ENCODE results near the gene KCNJ4. TPM values are rescaled to one million over a fixed set of nuclear protein-coding genes. Genes with fewer than 3 reads are reported as not detected.

KCNJ4 gene
- polyA plus RNA-seq, 2 donors: not detected

DNA sequence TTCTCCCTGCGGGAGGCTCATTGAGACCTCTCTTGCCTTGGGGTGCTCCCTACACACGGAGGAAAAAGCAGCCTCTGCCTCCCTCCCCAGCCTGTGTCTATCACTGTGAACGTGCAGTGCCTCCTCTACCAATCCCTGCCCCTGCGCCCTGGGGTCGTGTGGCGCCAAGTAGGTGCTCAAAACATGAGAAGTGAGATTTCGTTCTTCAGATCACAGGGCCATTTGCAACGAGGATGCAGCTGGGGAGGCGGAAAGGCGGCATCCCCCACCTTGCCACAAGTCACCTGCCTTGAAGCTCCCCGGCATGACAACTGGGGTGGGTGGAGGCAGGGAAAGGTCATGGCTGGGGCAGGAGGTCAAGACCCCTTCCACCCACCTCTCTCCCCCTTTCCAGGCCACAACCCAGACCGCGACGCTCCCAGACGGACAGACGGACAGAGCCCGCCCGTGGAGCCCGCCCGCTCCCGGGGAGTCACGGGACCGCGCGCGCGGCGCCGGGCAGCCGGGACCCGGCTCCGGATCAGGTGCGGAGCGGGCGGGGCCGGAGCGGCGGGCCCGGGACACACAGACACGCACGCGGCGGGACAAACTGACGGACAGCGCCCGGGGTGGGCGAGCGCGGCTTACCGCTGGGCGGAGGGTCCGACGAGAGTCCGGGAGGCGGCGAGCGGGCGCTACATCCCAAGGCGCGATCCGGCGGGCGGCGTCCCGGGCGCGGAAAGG lies 485 bp downstream of the KCNJ4 start:
- H3K4me1 ChIP-seq (ENCODE audit: control insufficient read depth in 2 of 2, insufficient read depth in 2 of 2, low read length in 1 of 2): peaks cover 7 to 11% of the 10 kb centered on the region in 2 donors
- peaks cover 0 to 2% of the 10 kb centered on the region in 2 donors for H3K36me3 ChIP-seq (ENCODE audit: control insufficient read depth in 2 of 2, insufficient read depth in 2 of 2, low read length in 1 of 2)
- H3K9me3 ChIP-seq (ENCODE audit: control insufficient read depth in 2 of 2, insufficient read depth in 1 of 2, low read depth in 1 of 2, low read length in 1 of 2): peaks cover 0 to 3% of the 10 kb centered on the region in 2 donors
- WGBS, 2 donors: 6 to 10% methylated on average over 44 to 67 of the region's 67 CpGs
- no peak overlapping the region for H3K27ac ChIP-seq (ENCODE audit: low read depth in 2 of 2, low read length in 1 of 2)
- peaks cover 0 to 26% of the 10 kb centered on the region in 2 donors for H3K27me3 ChIP-seq (ENCODE audit: control insufficient read depth in 1 of 2, insufficient read depth in 2 of 2, low read length in 2 of 2)
- peak overlapping the region; percentile 36 to 52 for H3K4me3 ChIP-seq (ENCODE audit: low read depth in 1 of 2, low read length in 2 of 2)

DNA sequence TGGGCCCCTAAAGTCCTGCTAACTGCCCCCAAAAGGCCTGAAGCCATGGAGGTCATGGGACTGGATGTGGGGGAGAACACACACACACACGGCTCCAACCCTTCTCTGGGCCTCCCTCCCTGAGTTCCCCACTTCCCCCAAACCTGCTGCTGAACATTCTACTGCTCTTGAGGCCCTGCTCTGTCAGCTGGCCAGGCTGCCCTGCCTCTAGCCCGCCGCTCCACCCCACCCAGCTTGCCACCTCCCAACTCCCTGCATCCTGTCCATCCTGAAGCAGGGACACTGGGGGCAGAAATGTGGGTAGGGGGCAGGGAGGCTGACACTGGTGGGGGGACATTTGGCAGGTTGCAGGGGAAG lies 1.0 kb downstream of the KCNJ4 start:
- peaks cover 0 to 2% of the 10 kb centered on the region in 2 donors for H3K36me3 ChIP-seq (ENCODE audit: control insufficient read depth in 2 of 2, insufficient read depth in 2 of 2, low read length in 1 of 2)
- peaks cover 0 to 26% of the 10 kb centered on the region in 2 donors for H3K27me3 ChIP-seq (ENCODE audit: control insufficient read depth in 1 of 2, insufficient read depth in 2 of 2, low read length in 2 of 2)
- no peak overlapping the region for H3K27ac ChIP-seq (ENCODE audit: low read depth in 2 of 2, low read length in 1 of 2)
- 55 to 64% methylated on average over 3 of the region's 3 CpGs for WGBS, 2 donors
- peaks cover 0 to 3% of the 10 kb centered on the region in 2 donors for H3K9me3 ChIP-seq (ENCODE audit: control insufficient read depth in 2 of 2, insufficient read depth in 1 of 2, low read depth in 1 of 2, low read length in 1 of 2)
- peaks cover 7 to 11% of the 10 kb centered on the region in 2 donors for H3K4me1 ChIP-seq (ENCODE audit: control insufficient read depth in 2 of 2, insufficient read depth in 2 of 2, low read length in 1 of 2)
- no peak overlapping the region for H3K4me3 ChIP-seq (ENCODE audit: low read depth in 1 of 2, low read length in 2 of 2)

DNA sequence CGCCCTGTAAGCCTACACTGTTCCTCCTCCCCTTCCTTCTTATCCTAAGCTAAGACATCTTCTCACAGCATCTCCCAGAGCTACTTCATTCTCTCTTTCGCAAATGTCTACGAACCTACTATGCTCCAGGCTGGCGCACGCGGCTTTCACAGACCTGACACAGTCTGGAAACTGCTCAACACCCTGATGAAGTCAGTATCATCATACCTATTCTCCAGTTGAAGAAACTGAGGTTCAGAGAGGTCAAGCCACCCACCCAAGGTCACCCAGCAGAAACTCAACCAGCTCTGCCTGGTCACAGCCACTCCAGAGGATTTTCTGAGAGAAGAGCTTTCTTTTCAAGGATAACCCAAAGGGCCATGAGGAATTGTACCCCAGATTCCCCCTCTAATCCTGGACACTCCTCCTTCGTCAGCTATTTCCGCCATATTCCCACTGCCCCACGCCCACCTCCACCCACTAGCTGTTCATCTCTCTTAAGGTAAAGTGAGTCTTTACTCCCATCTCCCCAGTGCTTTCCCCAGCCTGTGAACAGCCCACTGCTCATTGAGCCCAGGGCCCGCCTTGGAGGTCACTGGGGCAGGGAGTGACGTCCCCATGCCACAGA lies 1.8 kb downstream of the KCNJ4 start:
- Histone ChIP-seq H3K4me1 (ENCODE audit: control insufficient read depth in 2 of 2, insufficient read depth in 2 of 2, low read length in 1 of 2) (peaks cover 7 to 11% of the 10 kb centered on the region in 2 donors), H3K4me3 (ENCODE audit: low read depth in 1 of 2, low read length in 2 of 2) (no peak overlapping the region), H3K9me3 (ENCODE audit: control insufficient read depth in 2 of 2, insufficient read depth in 1 of 2, low read depth in 1 of 2, low read length in 1 of 2) (peaks cover 0 to 3% of the 10 kb centered on the region in 2 donors), H3K27me3 (ENCODE audit: control insufficient read depth in 1 of 2, insufficient read depth in 2 of 2, low read length in 2 of 2) (peaks cover 0 to 26% of the 10 kb centered on the region in 2 donors), H3K36me3 (ENCODE audit: control insufficient read depth in 2 of 2, insufficient read depth in 2 of 2, low read length in 1 of 2) (no peaks in the 10 kb centered on the region), H3K27ac (ENCODE audit: low read depth in 2 of 2, low read length in 1 of 2) (no peak overlapping the region)
- WGBS, 2 donors: 81% methylated on average over 11 of the region's 11 CpGs

DNA sequence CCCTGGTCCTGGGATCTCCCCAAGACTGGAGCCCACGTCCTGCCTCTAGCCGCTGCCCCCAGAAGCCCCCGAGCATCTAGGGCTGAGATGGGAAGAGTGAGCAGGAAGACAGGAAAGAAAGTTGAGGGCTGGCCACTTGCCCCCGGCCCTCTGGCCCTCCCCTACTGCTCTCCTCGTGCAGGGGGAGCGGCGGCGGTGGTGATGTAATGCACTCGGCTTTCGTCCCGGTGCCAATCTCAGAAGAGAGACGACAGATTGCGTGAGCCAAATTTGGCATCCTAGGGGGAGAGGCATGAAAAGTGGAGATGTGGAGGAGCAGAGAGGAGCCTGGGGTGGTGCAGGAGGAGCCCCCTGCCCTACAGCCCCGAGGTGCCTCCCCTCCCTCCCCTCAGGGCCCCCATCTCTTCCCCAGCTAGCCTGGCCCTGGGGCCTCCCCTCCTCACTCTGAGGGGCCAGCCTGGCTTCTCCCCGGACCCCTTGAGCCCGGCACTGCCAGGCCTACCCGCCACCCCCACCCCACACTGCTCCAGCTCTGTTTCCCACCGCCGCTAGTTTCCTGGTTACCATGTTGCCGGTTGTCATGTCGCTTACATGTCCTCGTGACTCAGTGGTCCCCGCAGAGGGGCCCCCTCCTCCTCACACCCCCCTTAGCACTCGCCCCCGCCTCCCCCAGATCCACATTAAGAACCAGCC lies 2.5 kb downstream of the KCNJ4 start:
- H3K27me3 ChIP-seq (ENCODE audit: control insufficient read depth in 1 of 2, insufficient read depth in 2 of 2, low read length in 2 of 2): peaks cover 0 to 26% of the 10 kb centered on the region in 2 donors
- H3K36me3 ChIP-seq (ENCODE audit: control insufficient read depth in 2 of 2, insufficient read depth in 2 of 2, low read length in 1 of 2): no peaks in the 10 kb centered on the region
- peaks cover 7 to 11% of the 10 kb centered on the region in 2 donors for H3K4me1 ChIP-seq (ENCODE audit: control insufficient read depth in 2 of 2, insufficient read depth in 2 of 2, low read length in 1 of 2)
- whole genome bisulfite sequencing, 2 donors: 28 to 30% methylated on average over 25 of the region's 25 CpGs
- no peak overlapping the region for H3K27ac ChIP-seq (ENCODE audit: low read depth in 2 of 2, low read length in 1 of 2)
- H3K4me3 ChIP-seq (ENCODE audit: low read depth in 1 of 2, low read length in 2 of 2): no peak overlapping the region
- H3K9me3 ChIP-seq (ENCODE audit: control insufficient read depth in 2 of 2, insufficient read depth in 1 of 2, low read depth in 1 of 2, low read length in 1 of 2): peaks cover 0 to 3% of the 10 kb centered on the region in 2 donors

DNA sequence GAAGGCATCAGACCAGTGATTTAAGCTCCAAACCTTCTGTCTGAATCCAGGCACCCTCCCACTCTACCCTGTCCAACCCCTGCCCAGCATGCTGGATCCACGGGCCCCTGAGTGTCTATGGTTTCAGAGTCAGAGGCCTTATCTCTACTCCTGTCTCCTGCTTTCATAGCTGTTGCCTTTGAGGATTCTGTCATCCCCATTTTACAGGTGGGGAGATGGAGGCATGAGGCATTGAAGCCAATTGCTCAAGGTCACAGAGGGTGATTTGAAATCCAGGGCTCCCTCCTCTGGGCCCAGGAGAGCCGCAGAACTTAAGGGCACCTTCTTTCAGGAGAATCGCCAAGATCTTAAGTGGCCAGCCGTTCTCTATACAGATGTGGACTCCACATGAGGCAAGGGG lies 3.1 kb downstream of the KCNJ4 start:
- Histone ChIP-seq H3K27me3 (ENCODE audit: control insufficient read depth in 1 of 2, insufficient read depth in 2 of 2, low read length in 2 of 2) (peaks cover 0 to 26% of the 10 kb centered on the region in 2 donors), H3K4me1 (ENCODE audit: control insufficient read depth in 2 of 2, insufficient read depth in 2 of 2, low read length in 1 of 2) (peaks cover 7 to 11% of the 10 kb centered on the region in 2 donors), H3K9me3 (ENCODE audit: control insufficient read depth in 2 of 2, insufficient read depth in 1 of 2, low read depth in 1 of 2, low read length in 1 of 2) (peaks cover 0 to 3% of the 10 kb centered on the region in 2 donors), H3K4me3 (ENCODE audit: low read depth in 1 of 2, low read length in 2 of 2) (no peak overlapping the region), H3K36me3 (ENCODE audit: control insufficient read depth in 2 of 2, insufficient read depth in 2 of 2, low read length in 1 of 2) (no peaks in the 10 kb centered on the region), H3K27ac (ENCODE audit: low read depth in 2 of 2, low read length in 1 of 2) (no peak overlapping the region)
- 73% methylated on average over 4 of the region's 4 CpGs for WGBS, 2 donors

DNA sequence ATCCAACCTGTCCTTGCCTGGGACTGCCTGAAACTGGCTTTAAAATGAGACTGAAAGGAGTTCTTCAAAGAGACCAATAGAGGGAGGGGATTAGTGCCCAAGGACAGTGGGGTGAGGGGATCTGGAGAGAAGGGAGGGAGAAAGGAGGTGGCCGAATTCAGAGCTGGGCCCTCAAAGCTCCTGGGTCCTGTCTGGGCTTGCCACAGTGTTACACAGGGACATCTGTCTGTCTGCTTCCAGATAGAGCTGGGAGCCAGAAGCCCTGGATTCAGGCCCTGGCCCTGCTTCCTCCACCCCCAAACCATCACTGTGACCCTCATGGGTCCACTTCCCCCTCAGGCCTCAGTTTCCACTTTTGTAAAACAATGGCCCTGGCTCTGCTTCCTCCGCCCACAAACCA lies 3.6 kb downstream of the KCNJ4 start:
- peaks cover 0 to 25% of the 10 kb centered on the region in 2 donors for H3K27me3 ChIP-seq (ENCODE audit: control insufficient read depth in 1 of 2, insufficient read depth in 2 of 2, low read length in 2 of 2)

DNA sequence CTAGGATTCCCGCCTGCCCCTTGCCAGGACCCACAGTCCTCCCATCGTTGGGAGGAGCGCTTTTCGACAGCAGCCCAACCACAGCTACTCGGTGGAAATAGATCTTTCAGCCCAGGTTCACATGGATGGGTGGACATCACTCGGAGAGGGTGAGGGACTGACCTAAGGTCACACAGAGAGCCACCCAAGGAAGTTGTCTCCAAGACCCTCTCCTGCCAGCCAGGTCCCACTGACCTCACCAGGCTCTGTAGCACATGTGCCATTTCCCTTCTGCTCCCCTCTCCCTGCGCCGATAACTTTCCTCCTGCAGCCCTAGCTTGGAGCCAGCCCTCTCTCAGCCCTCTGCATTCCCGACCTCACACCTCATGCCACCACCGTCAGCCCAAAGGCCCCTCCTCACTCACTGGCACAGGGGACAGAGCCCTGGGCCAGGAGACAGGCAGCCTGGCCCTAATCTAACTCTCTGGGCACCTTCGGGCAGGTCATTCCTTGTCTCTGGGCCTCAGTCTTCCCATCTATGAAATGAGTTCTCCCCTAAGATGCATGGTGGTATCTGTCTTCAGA lies 4.7 kb downstream of the KCNJ4 start:
- 53 to 63% methylated on average over 11 of the region's 11 CpGs for WGBS, 2 donors
- Histone ChIP-seq H3K9me3 (ENCODE audit: control insufficient read depth in 2 of 2, insufficient read depth in 1 of 2, low read depth in 1 of 2, low read length in 1 of 2) (peaks cover 0 to 3% of the 10 kb centered on the region in 2 donors), H3K27me3 (ENCODE audit: control insufficient read depth in 1 of 2, insufficient read depth in 2 of 2, low read length in 2 of 2) (peaks cover 0 to 16% of the 10 kb centered on the region in 2 donors), H3K4me1 (ENCODE audit: control insufficient read depth in 2 of 2, insufficient read depth in 2 of 2, low read length in 1 of 2) (peaks cover 7 to 9% of the 10 kb centered on the region in 2 donors), H3K36me3 (ENCODE audit: control insufficient read depth in 2 of 2, insufficient read depth in 2 of 2, low read length in 1 of 2) (no peaks in the 10 kb centered on the region), H3K4me3 (ENCODE audit: low read depth in 1 of 2, low read length in 2 of 2) (no peak overlapping the region), H3K27ac (ENCODE audit: low read depth in 2 of 2, low read length in 1 of 2) (no peak overlapping the region)

More for the DNA sequence above, 3.6 kb downstream of the KCNJ4 start:
- Histone ChIP-seq H3K9me3 (ENCODE audit: control insufficient read depth in 2 of 2, insufficient read depth in 1 of 2, low read depth in 1 of 2, low read length in 1 of 2) (peaks cover 0 to 3% of the 10 kb centered on the region in 2 donors), H3K4me1 (ENCODE audit: control insufficient read depth in 2 of 2, insufficient read depth in 2 of 2, low read length in 1 of 2) (peaks cover 7 to 11% of the 10 kb centered on the region in 2 donors), H3K4me3 (ENCODE audit: low read depth in 1 of 2, low read length in 2 of 2) (no peak overlapping the region), H3K27ac (ENCODE audit: low read depth in 2 of 2, low read length in 1 of 2) (no peak overlapping the region), H3K36me3 (ENCODE audit: control insufficient read depth in 2 of 2, insufficient read depth in 2 of 2, low read length in 1 of 2) (no peaks in the 10 kb centered on the region)
- WGBS, 2 donors: 70 to 72% methylated on average over 2 of the region's 2 CpGs

DNA sequence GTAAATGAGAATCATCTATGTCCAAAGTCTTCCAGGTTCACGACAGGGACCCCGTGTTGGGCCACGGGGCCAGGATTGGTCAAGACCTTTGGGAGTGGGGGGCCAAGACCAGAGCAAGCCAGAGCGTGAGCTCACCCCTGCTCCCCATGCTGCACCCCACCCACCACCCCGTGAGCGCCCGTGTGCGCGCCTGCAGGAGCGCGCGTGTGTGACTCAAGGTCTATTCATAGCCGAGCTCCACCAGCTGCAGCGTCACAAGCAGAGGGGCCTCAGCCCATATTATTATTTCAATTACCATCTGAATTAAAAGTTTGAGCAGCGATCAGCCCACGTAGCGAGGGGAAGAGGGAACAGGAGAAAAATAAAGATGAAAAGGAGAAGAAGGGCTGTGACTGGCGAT lies 5.2 kb downstream of the KCNJ4 start:
- H3K27ac ChIP-seq (ENCODE audit: low read depth in 2 of 2, low read length in 1 of 2): no peak overlapping the region
- H3K36me3 ChIP-seq (ENCODE audit: control insufficient read depth in 2 of 2, insufficient read depth in 2 of 2, low read length in 1 of 2): no peaks in the 10 kb centered on the region
- no peak overlapping the region for H3K4me3 ChIP-seq (ENCODE audit: low read depth in 1 of 2, low read length in 2 of 2)
- peaks cover 3 to 5% of the 10 kb centered on the region in 2 donors for H3K4me1 ChIP-seq (ENCODE audit: control insufficient read depth in 2 of 2, insufficient read depth in 2 of 2, low read length in 1 of 2)
- peaks cover 0 to 11% of the 10 kb centered on the region in 2 donors for H3K27me3 ChIP-seq (ENCODE audit: control insufficient read depth in 1 of 2, insufficient read depth in 2 of 2, low read length in 2 of 2)
- H3K9me3 ChIP-seq (ENCODE audit: control insufficient read depth in 2 of 2, insufficient read depth in 1 of 2, low read depth in 1 of 2, low read length in 1 of 2): peaks cover 0 to 3% of the 10 kb centered on the region in 2 donors
- 59% methylated on average over 18 of the region's 18 CpGs for WGBS, 2 donors

DNA sequence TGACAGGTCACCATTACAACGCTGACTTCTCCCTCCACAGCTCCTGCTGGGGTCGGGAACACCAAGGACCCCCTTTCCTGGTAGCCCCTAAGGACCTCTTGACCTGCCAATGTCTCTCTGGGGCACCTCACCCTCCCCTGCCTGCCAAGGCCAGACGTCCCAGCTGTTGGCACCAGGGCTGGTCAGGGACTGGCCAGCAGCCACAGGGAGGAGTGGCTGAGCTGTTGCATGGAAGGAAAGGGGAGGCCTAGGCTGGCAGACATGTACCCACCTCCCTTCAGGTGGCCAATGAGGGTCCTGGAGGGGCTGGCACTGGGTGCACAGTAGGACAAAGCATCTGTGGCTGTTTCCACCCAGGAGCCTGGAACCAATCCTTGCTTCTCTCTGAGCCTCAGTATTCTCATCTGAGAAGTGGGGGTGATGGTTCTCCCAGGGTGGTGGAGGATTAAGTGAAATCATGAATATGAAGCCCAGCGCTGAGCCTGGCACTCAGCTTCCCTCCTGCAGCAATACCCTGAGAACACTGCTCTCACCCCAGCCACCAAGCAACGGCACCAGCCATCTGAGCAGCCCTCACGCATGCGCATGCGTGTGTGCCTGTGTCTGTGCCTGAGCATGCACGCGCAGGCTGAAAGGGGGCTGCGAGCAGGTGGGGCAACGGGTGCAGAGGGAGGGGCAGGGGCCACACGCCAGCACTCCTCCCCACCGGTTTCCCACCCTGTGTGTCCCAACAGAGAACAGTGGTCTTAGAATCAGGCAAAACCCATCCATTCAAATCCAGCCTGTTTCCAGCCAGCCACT lies 5.9 kb downstream of the KCNJ4 start:
- 68 to 69% methylated on average over 14 of the region's 14 CpGs for WGBS, 2 donors
- Histone ChIP-seq H3K36me3 (ENCODE audit: control insufficient read depth in 2 of 2, insufficient read depth in 2 of 2, low read length in 1 of 2) (no peaks in the 10 kb centered on the region), H3K4me1 (ENCODE audit: control insufficient read depth in 2 of 2, insufficient read depth in 2 of 2, low read length in 1 of 2) (peaks cover 0 to 3% of the 10 kb centered on the region in 2 donors), H3K27me3 (ENCODE audit: control insufficient read depth in 1 of 2, insufficient read depth in 2 of 2, low read length in 2 of 2) (peaks cover 0 to 7% of the 10 kb centered on the region in 2 donors), H3K27ac (ENCODE audit: low read depth in 2 of 2, low read length in 1 of 2) (no peak overlapping the region), H3K4me3 (ENCODE audit: low read depth in 1 of 2, low read length in 2 of 2) (no peak overlapping the region), H3K9me3 (ENCODE audit: control insufficient read depth in 2 of 2, insufficient read depth in 1 of 2, low read depth in 1 of 2, low read length in 1 of 2) (peaks cover 0 to 3% of the 10 kb centered on the region in 2 donors)

Measured in esophagus (tissue), 2 donors.